Forelimb muscle (tissue), 1 donor: ENCODE measurements around the gene C17orf107. TPM values are rescaled to one million over a fixed set of nuclear protein-coding genes. Genes with fewer than 3 reads are reported as not detected.

Experiments
- DNase-seq: peaks from one replicate; pipeline ENCODE4 v3.0.0-alpha.2; 2013; ENCODE audit warnings: low read depth
- polyA plus RNA-seq: library from polyadenylated mRNA; unstranded; fragments of 120-200 nt; gene quantifications from one replicate; pipeline ENCODE4 v1.2.1, GENCODE V29; 2013; ENCODE audit not compliant: insufficient read length

C17orf107 gene
- polyA plus RNA-seq, 1 donor = 1.3 TPM

- no peak for DNase-seq
Measured at GRCh38 chr17:4934173-4934979, 35.0 kb downstream of the C17orf107 start.

GRCh38 chr17:4935650-4936049 is 36.3 kb downstream of the C17orf107 start:
- DNase-seq = no peak

- DNase-seq = no peak
Measured at GRCh38 chr17:4936436-4936835, 37.1 kb downstream of the C17orf107 start.

- DNase-seq = no peak
Measured at GRCh38 chr17:4937553-4937952, 38.2 kb downstream of the C17orf107 start.

- no peak for DNase-seq
Measured at GRCh38 chr17:4938069-4938491, 38.7 kb downstream of the C17orf107 start.

- DNase-seq = no peak
Measured at GRCh38 chr17:4938688-4939545, 39.6 kb downstream of the C17orf107 start.

- no peak for DNase-seq
Measured at GRCh38 chr17:4939546-4939795, 40.1 kb downstream of the C17orf107 start.

GRCh38 chr17:4939796-4940554 is 40.6 kb downstream of the C17orf107 start, which contains the start of the genes RNF167 and SLC25A11:
TSS of gene RNF167 (plus strand) at chr17:4940268. CDS start at chr17:4940910, 642 bp downstream.
TSS of gene SLC25A11 (minus strand) at chr17:4940046. CDS start at chr17:4939910, 136 bp downstream.
- peak; percentile 99 for DNase-seq

GRCh38 chr17:4940555-4941318 is 41.4 kb downstream of the C17orf107 start:
- DNase-seq = peak; percentile 79

GRCh38 chr17:4941319-4941610 is 41.9 kb downstream of the C17orf107 start:
- DNase-seq = no peak

- no peak for DNase-seq
Measured at GRCh38 chr17:4942760-4943508, 43.6 kb downstream of the C17orf107 start.

GRCh38 chr17:4944163-4944553 is 44.8 kb downstream of the C17orf107 start:
- DNase-seq = no peak

- DNase-seq = no peak
Measured at GRCh38 chr17:4944554-4945175, 45.3 kb downstream of the C17orf107 start.

GRCh38 chr17:4945176-4945943 is 46.0 kb downstream of the C17orf107 start:
- DNase-seq = no peak

GRCh38 chr17:4945944-4946280 is 46.6 kb downstream of the C17orf107 start:
- DNase-seq = no peak

- no peak for DNase-seq
Measured at GRCh38 chr17:4946312-4946976, 47.1 kb downstream of the C17orf107 start.

- DNase-seq = no peak
Measured at GRCh38 chr17:4947010-4947410, 47.7 kb downstream of the C17orf107 start.

- DNase-seq = no peak
Measured at GRCh38 chr17:4947411-4948165, 48.3 kb downstream of the C17orf107 start.
